NT2/D1 (cell line): ENCODE measurements around the gene CYTL1.

Source experiments
- DNase-seq: peaks from one replicate; pipeline ENCODE4 v3.0.0-alpha.2; 2011; ENCODE audit warnings: low read depth, low spot score
- H3K27me3 ChIP-seq: 2 replicates; pipeline ENCODE4 v1.6.0; 2011; ENCODE audit warnings: mild to moderate bottlenecking; ENCODE audit not compliant: insufficient read length, insufficient read depth
- H3K36me3 ChIP-seq: 2 replicates; pipeline ENCODE4 v1.6.1; 2011; ENCODE audit warnings: mild to moderate bottlenecking, low read length, mixed read lengths; ENCODE audit not compliant: insufficient read depth, insufficient read length
- H3K4me1 ChIP-seq: 2 replicates; pipeline ENCODE4 v1.5.1; 2011; ENCODE audit not compliant: insufficient read depth, insufficient read length
- H3K4me3 ChIP-seq: 2 replicates; pipeline ENCODE4 v1.5.1; 2011; ENCODE audit warnings: low read depth; ENCODE audit not compliant: insufficient read length
- H3K9ac ChIP-seq: 2 replicates; pipeline ENCODE4 v1.6.0; 2011; ENCODE audit warnings: low read depth; ENCODE audit not compliant: insufficient read length
- H3K9me3 ChIP-seq: 2 replicates; pipeline ENCODE4 v1.5.1; 2011; ENCODE audit warnings: mild to moderate bottlenecking, low read length; ENCODE audit not compliant: insufficient read depth
- SUZ12 ChIP-seq: IDR thresholded peaks from 2 replicates; pipeline ENCODE4 v1.6.1; 2011; ENCODE audit not compliant: insufficient read length, insufficient read depth; ENCODE audit errors: extremely low read depth
- YY1 ChIP-seq: IDR thresholded peaks from 2 replicates; pipeline ENCODE4 v1.6.1; 2011; ENCODE audit not compliant: insufficient read length, insufficient read depth
- ZNF274 ChIP-seq: IDR thresholded peaks from 2 replicates; pipeline ENCODE4 v1.6.1; 2011; ENCODE audit warnings: mild to moderate bottlenecking, low read depth, low read length

CYTL1 gene

DNA sequence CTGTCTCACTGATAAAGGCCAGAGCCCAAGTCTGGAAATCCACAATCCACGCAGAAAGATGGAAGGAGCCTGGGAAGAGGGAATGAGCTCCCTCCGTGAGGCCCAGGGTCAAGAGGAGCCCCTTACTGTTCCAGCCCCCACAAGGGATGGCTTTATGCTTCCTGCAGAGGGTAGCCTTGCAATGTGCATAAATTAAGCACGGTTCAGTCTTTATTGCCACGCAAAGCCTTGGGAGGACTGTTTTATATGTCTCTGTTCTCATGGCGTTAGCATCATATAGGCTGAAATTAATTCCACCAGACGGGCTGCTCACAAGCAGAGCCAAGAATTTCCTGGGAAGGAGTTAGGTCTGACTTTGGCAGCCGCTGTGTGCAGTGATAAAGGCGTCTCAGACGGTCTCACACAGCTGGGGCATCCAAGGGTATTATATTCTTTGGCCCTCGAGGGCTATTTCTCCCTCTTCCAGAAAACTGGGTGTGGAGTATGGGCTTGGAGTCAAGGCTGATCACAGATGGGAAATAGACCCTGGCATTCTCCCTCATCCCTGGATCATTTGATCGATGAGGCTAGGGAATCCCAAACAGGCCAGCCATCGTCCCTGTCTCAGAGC, 38.5 kb downstream of the CYTL1 start:
- Histone ChIP-seq H3K9ac (no peak overlapping the region), H3K4me1 (peaks cover 3% of the 10 kb centered on the region), H3K27me3 (no peaks in the 10 kb centered on the region), H3K4me3 (no peak overlapping the region), H3K9me3 (peaks cover 21% of the 10 kb centered on the region), H3K36me3 (no peaks in the 10 kb centered on the region)
- DNase-seq = no peak
- no peak for TF ChIP-seq ZNF274
- no peak for TF ChIP-seq YY1

DNA sequence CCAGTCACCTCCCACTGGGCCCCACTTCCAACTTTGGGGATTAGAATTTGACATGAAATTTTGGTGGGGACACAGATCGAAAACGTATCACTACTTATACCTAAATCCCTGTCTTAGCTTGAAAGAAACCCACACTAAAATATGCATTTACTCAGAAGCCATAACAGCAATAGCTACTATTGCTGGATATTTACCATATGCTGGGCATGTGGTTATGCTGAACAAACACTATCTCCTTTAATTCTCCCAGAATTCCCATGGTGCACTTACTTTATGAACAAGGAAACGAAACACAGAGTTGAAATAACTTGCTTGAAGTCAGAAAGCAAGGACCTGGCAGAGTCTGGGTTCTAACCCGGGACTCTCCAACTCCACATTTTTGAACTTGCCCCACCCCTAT, 39.3 kb downstream of the CYTL1 start:
- Histone ChIP-seq H3K36me3 (no peaks in the 10 kb centered on the region), H3K4me1 (peaks cover 3% of the 10 kb centered on the region), H3K4me3 (no peak overlapping the region), H3K27me3 (no peaks in the 10 kb centered on the region), H3K9ac (no peak overlapping the region), H3K9me3 (peaks cover 28% of the 10 kb centered on the region)
- TF ChIP-seq YY1 = no peak
- no peak for TF ChIP-seq SUZ12
- no peak for TF ChIP-seq ZNF274
- no peak for DNase-seq

DNA sequence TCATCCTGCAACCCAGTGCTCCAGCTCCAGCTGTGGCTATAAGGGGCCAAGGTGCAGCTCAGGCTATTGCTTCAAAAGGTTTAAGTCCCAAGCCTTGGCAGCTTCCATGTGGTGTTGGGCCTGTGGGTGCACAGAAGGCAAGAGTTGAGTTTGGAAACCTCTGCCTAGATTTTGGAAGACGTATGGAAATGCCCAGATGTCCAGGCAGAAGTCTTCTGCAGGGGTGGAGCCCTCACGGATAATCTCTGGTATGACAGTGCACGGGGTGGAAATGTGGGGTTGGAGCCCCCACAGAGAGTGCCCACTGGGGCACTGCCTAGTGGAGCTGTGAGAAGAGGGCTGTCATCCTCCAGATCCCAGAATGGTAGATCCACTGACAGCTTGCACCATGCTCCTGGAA, 44.5 kb downstream of the CYTL1 start:
- no peak for DNase-seq
- Histone ChIP-seq H3K4me1 (no peaks in the 10 kb centered on the region), H3K9me3 (peaks cover 62% of the 10 kb centered on the region), H3K27me3 (no peaks in the 10 kb centered on the region), H3K36me3 (no peaks in the 10 kb centered on the region), H3K4me3 (no peak overlapping the region), H3K9ac (no peak overlapping the region)
- TF ChIP-seq SUZ12 (no peak), ZNF274 (no peak), YY1 (no peak)

DNA sequence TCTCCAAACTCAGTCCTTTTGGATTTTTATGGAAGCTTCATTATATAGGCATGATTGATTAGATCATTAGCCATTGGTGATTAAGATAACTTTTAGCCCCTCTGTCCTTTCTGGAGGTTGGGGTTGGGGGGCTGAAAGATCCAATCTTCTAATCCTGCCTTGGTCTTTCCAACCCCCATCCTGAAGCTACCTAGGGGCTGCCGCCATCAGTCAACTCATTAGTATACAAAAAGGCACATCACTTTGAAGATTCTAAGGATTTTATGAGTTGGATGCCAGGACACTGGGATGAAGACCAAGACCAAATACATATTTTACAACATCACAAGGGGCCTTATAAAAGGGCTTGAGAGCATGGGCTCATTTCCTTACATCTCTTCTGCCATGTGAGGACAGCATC, 47.5 kb downstream of the CYTL1 start:
- no peak for TF ChIP-seq SUZ12
- TF ChIP-seq YY1 = no peak
- no peak for TF ChIP-seq ZNF274
- H3K9me3 ChIP-seq = peaks cover 52% of the 10 kb centered on the region
- no peak overlapping the region for H3K4me3 ChIP-seq
- no peaks in the 10 kb centered on the region for H3K36me3 ChIP-seq
- no peak overlapping the region for H3K9ac ChIP-seq
- H3K4me1 ChIP-seq = no peaks in the 10 kb centered on the region
- no peak for DNase-seq
- no peaks in the 10 kb centered on the region for H3K27me3 ChIP-seq

DNA sequence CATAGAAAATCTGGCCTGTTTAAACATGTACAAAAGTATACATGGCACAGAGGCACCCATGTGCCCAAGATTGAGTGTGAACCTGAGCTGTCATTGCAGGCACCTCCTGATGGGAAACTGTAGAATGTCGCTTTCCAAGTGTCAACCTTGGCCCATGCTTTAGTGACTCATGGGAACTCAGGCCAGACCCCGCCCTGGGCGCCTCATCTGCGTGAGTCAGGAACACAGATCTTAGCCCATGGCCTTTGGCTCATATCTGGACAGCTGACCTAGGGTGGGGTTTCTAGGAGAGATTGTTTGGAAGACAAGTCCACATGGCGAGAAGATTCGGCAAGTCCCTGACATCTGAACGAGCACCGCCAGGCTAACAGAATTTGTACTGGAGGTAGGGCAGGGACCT, 50.0 kb downstream of the CYTL1 start:
- H3K4me1 ChIP-seq = no peaks in the 10 kb centered on the region
- no peak for DNase-seq
- peaks cover 27% of the 10 kb centered on the region for H3K9me3 ChIP-seq
- no peak for TF ChIP-seq YY1
- TF ChIP-seq SUZ12 = no peak
- no peak for TF ChIP-seq ZNF274
- no peaks in the 10 kb centered on the region for H3K36me3 ChIP-seq
- H3K27me3 ChIP-seq = no peaks in the 10 kb centered on the region
- no peak overlapping the region for H3K9ac ChIP-seq
- H3K4me3 ChIP-seq = no peak overlapping the region

GRCh38 chr4:4968161-4968725, 51.0 kb downstream of the CYTL1 start:
- DNase-seq = no peak
- no peaks in the 10 kb centered on the region for H3K36me3 ChIP-seq

More at GRCh38 chr4:4968161-4968725, 51.0 kb downstream of the CYTL1 start:
- no peak overlapping the region for H3K4me3 ChIP-seq
- H3K27me3 ChIP-seq = no peaks in the 10 kb centered on the region
- TF ChIP-seq ZNF274 (no peak), YY1 (no peak), SUZ12 (no peak)
- H3K9me3 ChIP-seq = peaks cover 25% of the 10 kb centered on the region
- no peak overlapping the region for H3K9ac ChIP-seq
- H3K4me1 ChIP-seq = no peaks in the 10 kb centered on the region
